GM12891 (cell line): ENCODE measurements around the gene ZSCAN21.

Experiments used
- PAX5 ChIP-seq: IDR thresholded peaks from 2 replicates; pipeline ENCODE4 v1.6.1; 2011; ENCODE audit warnings: low read length, moderate library complexity, mild to moderate bottlenecking; ENCODE audit not compliant: insufficient read depth, severe bottlenecking
- TAF1 ChIP-seq: IDR thresholded peaks from 2 replicates; pipeline ENCODE4 v1.6.1; 2011; ENCODE audit warnings: low read depth, low read length, control low read depth

DNA sequence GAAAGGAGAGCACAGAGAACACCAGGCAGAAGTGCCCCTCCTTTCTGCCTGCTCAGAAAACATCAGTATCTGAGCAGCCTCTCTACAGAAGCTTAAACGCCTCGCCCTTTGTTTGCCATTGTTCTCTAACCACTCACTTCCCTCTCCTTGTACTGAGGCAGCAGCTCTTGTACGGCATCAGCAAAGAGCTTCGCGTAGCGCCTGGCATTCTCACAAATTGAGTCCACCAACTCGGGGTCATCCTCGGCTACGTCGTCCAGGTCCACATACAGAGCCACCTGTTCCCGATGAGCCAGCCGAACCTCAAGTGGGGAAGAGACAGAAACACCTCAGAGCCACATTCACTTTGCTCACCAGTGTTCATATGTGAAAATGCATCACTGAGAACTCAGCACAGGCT lies 49.9 kb downstream of the ZSCAN21 start:
- TF ChIP-seq PAX5 (no peak), TAF1 (no peak)
